Effector CD4-positive, alpha-beta T cell (primary cell): Measurements from ENCODE around the gene EPHA1.

ENCODE experiments used
- DNase-seq: peaks from one replicate; pipeline ENCODE4 v3.0.0-alpha.2; 2020

EPHA1 gene

GRCh38 chr7:143343596-143343995 lies 65.1 kb downstream of the EPHA1 start:
- DNase-seq, result no peak

- no peak for DNase-seq
Observed at GRCh38 chr7:143341842-143342241, 66.8 kb downstream of the EPHA1 start.
